ENCODE results near the gene SRPRB. TPM values are rescaled to one million over a fixed set of nuclear protein-coding genes. Genes with fewer than 3 reads are reported as not detected.

Gene SRPRB
- total RNA-seq, 1 donor from 2014 or later, result 26.0 TPM

DNA sequence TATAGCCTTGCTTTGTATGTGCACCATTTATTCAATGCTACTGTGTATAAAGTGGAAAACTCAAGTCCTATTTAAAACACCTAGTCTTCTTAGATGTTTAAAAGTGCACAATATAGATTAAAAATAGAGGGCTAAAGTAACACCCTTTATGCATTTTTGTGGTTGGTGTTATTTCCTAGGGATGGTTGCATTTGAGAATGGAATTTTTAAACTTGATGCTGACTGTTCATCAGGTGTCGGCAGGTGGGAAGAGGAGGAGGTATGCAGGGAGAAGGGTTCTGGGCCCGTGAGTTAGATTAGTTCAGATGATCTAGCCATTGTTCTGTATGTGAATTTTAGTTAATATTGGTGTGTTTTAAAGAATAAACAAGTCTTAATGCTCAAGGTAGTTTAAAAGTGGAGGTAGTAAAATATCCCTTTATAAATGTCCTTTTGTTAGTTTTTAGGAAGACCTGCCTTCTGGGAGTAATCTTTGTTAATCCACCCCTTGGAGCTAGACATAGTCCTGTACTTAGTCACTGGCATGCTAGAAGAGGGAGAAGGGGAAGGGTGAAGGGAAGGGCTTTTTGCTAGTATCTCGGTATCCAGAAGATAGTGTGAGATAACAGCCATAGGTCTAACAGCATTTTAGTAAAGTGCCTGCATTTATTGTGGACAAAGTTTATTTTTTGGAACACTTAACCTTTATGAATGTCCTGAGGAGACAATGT is 8.1 kb upstream of the SRPRB start:
- Histone ChIP-seq H3K36me3 (no peaks in the 10 kb centered on the region), H3K27ac (replicated peaks) (no peak overlapping the region), H3K4me1 (no peaks in the 10 kb centered on the region), H3K27me3 (ENCODE audit: low read depth) (peaks cover 12% of the 10 kb centered on the region), H3K9me3 (replicated peaks) (peaks cover 7% of the 10 kb centered on the region), H3K4me3 (no peak overlapping the region)
- DNase-seq, result no peak
- intact Hi-C loops (cut with micrococcal nuclease), result no loop called here
- TF ChIP-seq CTCF (IDR thresholded peaks at IDR 0.05; ENCODE audit: borderline replicate concordance), result no peak

DNA sequence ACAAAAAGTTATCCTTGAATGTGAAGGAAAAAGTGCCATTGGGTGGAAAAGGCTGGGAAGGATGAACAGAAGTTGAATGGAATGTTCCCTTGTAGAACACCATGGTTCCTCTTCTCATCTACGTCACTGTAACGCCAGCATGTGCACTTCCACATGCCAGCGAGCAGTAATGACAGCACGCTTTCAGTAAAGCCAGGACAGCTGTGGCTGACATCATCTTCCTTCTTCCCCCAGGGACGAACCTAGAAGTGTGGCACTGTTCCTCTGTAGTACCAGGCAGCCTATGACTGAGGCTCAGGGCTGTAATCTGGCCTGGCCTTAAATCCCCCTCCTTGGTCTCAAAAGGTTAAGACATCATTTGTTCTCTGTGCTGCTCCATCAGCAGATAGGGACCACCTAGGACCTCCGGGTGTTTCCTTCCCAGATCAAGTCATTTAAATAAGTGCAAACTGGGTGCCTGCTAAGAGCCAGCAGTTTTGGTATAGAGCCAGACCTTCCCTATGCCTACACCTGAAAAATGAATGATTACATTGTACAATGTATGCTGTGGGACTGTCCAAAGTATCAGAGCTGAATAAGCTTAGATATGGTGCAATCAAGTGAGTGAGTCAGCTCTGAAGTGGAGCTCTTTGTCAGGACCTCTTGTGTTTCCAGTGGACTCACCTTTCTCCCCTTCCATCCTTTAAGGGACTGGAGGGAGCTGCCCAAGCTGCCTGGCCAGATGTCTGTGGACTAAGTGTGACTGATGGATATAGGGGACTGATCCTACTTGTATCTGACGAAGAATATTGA is 5.6 kb upstream of the SRPRB start:
- H3K9me3 ChIP-seq (replicated peaks), result no peaks in the 10 kb centered on the region
- peaks cover under 1% of the 10 kb centered on the region for H3K4me1 ChIP-seq
- no peak for TF ChIP-seq CTCF (IDR thresholded peaks at IDR 0.05; ENCODE audit: borderline replicate concordance)
- peaks cover 10% of the 10 kb centered on the region for H3K27me3 ChIP-seq (ENCODE audit: low read depth)
- H3K36me3 ChIP-seq, result no peaks in the 10 kb centered on the region
- no peak overlapping the region for H3K4me3 ChIP-seq
- no peak for DNase-seq
- intact Hi-C loops (cut with micrococcal nuclease), result loop anchor here (10.0 kb wide), 1 partner anchor 135 kb away; the partner anchor contains the start of gene TOPBP1
- H3K27ac ChIP-seq (replicated peaks), result no peak overlapping the region

GRCh38 chr3:133803469-133803868 is 2.1 kb upstream of the SRPRB start:
- H3K27ac ChIP-seq (replicated peaks), result no peak overlapping the region
- intact Hi-C loops (cut with micrococcal nuclease), result loop anchor here (10.0 kb wide), 1 partner anchor 139 kb away; the partner anchor contains the start of gene TOPBP1
- TF ChIP-seq CTCF (IDR thresholded peaks at IDR 0.05; ENCODE audit: borderline replicate concordance), result no peak
- H3K4me3 ChIP-seq, result no peak overlapping the region
- DNase-seq, result no peak
- H3K4me1 ChIP-seq, result peaks cover 21% of the 10 kb centered on the region
- H3K36me3 ChIP-seq, result peaks cover 7% of the 10 kb centered on the region
- no peaks in the 10 kb centered on the region for H3K27me3 ChIP-seq (ENCODE audit: low read depth)
- H3K9me3 ChIP-seq (replicated peaks), result no peaks in the 10 kb centered on the region

- DNase-seq, result no peak
- Histone ChIP-seq H3K4me1 (peaks cover 21% of the 10 kb centered on the region), H3K27me3 (ENCODE audit: low read depth) (no peaks in the 10 kb centered on the region), H3K4me3 (peak overlapping the region; percentile 91), H3K36me3 (peaks cover 21% of the 10 kb centered on the region), H3K27ac (replicated peaks) (no peak overlapping the region), H3K9me3 (replicated peaks) (no peaks in the 10 kb centered on the region)
- no peak for TF ChIP-seq CTCF (IDR thresholded peaks at IDR 0.05; ENCODE audit: borderline replicate concordance)
- intact Hi-C loops (cut with micrococcal nuclease), result loop anchor here (10.0 kb wide), 1 partner anchor 140 kb away; the partner anchor contains the start of gene TOPBP1
Measured at GRCh38 chr3:133804896-133805295, 719 bp upstream of the SRPRB start.

- Histone ChIP-seq H3K36me3 (peaks cover 26% of the 10 kb centered on the region), H3K4me3 (peak overlapping the region; percentile 91), H3K27me3 (ENCODE audit: low read depth) (no peaks in the 10 kb centered on the region), H3K9me3 (replicated peaks) (no peaks in the 10 kb centered on the region), H3K4me1 (peaks cover 21% of the 10 kb centered on the region), H3K27ac (replicated peaks) (peak overlapping the region; percentile 84)
- no peak for DNase-seq
- intact Hi-C loops (cut with micrococcal nuclease), result loop anchor here (10.0 kb wide), 1 partner anchor 141 kb away; the partner anchor contains the start of gene TOPBP1
- TF ChIP-seq CTCF (IDR thresholded peaks at IDR 0.05; ENCODE audit: borderline replicate concordance), result no peak
Measured at GRCh38 chr3:133805384-133805701, 272 bp upstream of the SRPRB start.
